ENCODE measurements around the gene UBLCP1. TPM values are rescaled to one million over a fixed set of nuclear protein-coding genes. Genes with fewer than 3 reads are reported as not detected.
A peak's percentile ranks its signal among the peaks of the same experiment; 100 is the strongest.

Gene UBLCP1
- total RNA-seq, 1 experiment from 2014 or later = 8.9 TPM

DNA sequence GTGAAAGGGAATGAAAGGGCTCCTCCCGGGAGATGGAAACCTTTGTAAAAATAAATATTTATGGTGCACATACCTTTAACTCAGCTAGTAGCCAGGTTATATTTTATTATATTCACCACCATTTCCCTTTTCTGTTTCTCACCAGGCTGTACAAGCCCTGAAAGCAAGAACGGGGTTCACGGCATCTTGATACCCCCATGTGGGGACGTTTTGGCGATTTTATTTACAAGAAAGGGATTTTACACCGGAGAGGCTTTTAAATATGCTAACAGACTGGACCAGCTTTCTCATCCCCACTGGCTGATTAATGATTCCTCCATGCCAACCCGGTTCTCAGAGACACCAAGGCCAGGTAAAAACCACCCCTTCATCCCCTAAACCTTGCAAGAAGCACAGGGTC, 48.0 kb downstream of the UBLCP1 start:
- Histone ChIP-seq H3K27me3 (ENCODE audit: low read length) (no peaks in the 10 kb centered on the region), H3K27ac (ENCODE audit: low read length) (no peak overlapping the region), H3F3A (ENCODE audit: low read length, unreplicated experiment) (no peaks in the 10 kb centered on the region), H2AFZ (ENCODE audit: low read length) (peak overlapping the region; percentile 77), H3K4me1 (ENCODE audit: insufficient read depth, low read length) (no peaks in the 10 kb centered on the region), H3K4me3 (ENCODE audit: low read length) (peak overlapping the region; percentile 60), H3K9ac (ENCODE audit: low read length) (no peak overlapping the region), H3K9me3 (ENCODE audit: low read length) (no peaks in the 10 kb centered on the region), H3K9me2 (replicated peaks; ENCODE audit: low read length) (no peaks in the 10 kb centered on the region), H3K4me2 (ENCODE audit: low read length) (peak overlapping the region; percentile 80), H3K36me3 (ENCODE audit: low read depth, low read length) (no peaks in the 10 kb centered on the region), H3K79me2 (ENCODE audit: low read length) (no peaks in the 10 kb centered on the region), H4K20me1 (ENCODE audit: low read length) (no peaks in the 10 kb centered on the region)
- no peak for DNase-seq
- ChIA-PET CTCF (interaction anchor here (0.7 kb wide), 1 partner anchor 498 kb away, joined by 4 read pairs; no protein-coding TSS in a partner anchor), POLR2A (ENCODE audit: unreplicated experiment) (interaction anchor here (0.6 kb wide), 1 partner anchor 648 kb away, joined by 4 read pairs; no protein-coding TSS in a partner anchor)
- ATAC-seq = no peak
- intact Hi-C loops (cut with micrococcal nuclease) = no loop called here
- no peak for TF ChIP-seq EZH2 (IDR thresholded peaks at IDR 0.05; ENCODE audit: low read length, unreplicated experiment)
- TF ChIP-seq EZH2phosphoT487 (IDR thresholded peaks at IDR 0.05; ENCODE audit: borderline replicate concordance, low read length) = no peak
- TF ChIP-seq, protein P1, sequence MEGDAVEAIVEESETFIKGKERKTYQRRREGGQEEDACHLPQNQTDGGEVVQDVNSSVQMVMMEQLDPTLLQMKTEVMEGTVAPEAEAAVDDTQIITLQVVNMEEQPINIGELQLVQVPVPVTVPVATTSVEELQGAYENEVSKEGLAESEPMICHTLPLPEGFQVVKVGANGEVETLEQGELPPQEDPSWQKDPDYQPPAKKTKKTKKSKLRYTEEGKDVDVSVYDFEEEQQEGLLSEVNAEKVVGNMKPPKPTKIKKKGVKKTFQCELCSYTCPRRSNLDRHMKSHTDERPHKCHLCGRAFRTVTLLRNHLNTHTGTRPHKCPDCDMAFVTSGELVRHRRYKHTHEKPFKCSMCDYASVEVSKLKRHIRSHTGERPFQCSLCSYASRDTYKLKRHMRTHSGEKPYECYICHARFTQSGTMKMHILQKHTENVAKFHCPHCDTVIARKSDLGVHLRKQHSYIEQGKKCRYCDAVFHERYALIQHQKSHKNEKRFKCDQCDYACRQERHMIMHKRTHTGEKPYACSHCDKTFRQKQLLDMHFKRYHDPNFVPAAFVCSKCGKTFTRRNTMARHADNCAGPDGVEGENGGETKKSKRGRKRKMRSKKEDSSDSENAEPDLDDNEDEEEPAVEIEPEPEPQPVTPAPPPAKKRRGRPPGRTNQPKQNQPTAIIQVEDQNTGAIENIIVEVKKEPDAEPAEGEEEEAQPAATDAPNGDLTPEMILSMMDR (conservative IDR thresholded peaks at IDR 0.05; ENCODE audit: low read depth, low read length) = no peak
- BruUV-seq (replicated peaks) = no TSS peak

DNA sequence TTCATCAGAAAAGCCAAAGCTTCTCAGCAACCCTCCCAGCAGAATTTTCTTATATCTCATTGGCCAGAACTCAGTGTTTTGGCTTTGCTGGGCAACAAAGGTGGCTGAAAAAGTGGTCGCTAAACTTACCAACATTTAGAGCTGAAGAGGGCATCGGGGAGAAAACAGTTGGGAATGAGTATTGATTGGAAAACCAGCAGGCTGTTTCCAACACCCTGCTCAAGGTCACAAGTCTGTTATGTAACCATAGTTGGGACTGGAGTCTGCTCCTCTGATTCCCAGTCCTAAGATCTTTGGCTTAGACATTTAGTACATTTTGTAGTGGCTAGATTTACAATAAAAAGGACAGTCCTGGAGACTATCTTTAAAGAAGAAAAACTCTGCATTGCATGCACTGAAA, 50.1 kb downstream of the UBLCP1 start:
- no peaks in the 10 kb centered on the region for H3K9me3 ChIP-seq (ENCODE audit: low read length)
- H4K20me1 ChIP-seq (ENCODE audit: low read length) = no peaks in the 10 kb centered on the region
- no peak for DNase-seq
- H3K27me3 ChIP-seq (ENCODE audit: low read length) = no peaks in the 10 kb centered on the region
- no peaks in the 10 kb centered on the region for H3K9me2 ChIP-seq (replicated peaks; ENCODE audit: low read length)
- BruUV-seq (replicated peaks) = no TSS peak
- TF ChIP-seq EZH2phosphoT487 (IDR thresholded peaks at IDR 0.05; ENCODE audit: borderline replicate concordance, low read length) (no peak), EZH2 (IDR thresholded peaks at IDR 0.05; ENCODE audit: low read length, unreplicated experiment) (no peak)
- TF ChIP-seq, protein P1 (conservative IDR thresholded peaks at IDR 0.05; ENCODE audit: low read depth, low read length) = no peak
- no peak overlapping the region for H2AFZ ChIP-seq (ENCODE audit: low read length)
- H3K4me3 ChIP-seq (ENCODE audit: low read length) = no peak overlapping the region
- intact Hi-C loops (cut with micrococcal nuclease) = no loop called here
- no peak overlapping the region for H3K27ac ChIP-seq (ENCODE audit: low read length)
- H3K4me1 ChIP-seq (ENCODE audit: insufficient read depth, low read length) = peaks cover 10% of the 10 kb centered on the region
- H3K36me3 ChIP-seq (ENCODE audit: low read depth, low read length) = no peaks in the 10 kb centered on the region
- no peaks in the 10 kb centered on the region for H3K79me2 ChIP-seq (ENCODE audit: low read length)
- CTCF ChIA-PET = no interaction called here
- H3F3A ChIP-seq (ENCODE audit: low read length, unreplicated experiment) = no peaks in the 10 kb centered on the region
- POLR2A ChIA-PET (ENCODE audit: unreplicated experiment) = no interaction called here
- no peak for ATAC-seq
- no peak overlapping the region for H3K9ac ChIP-seq (ENCODE audit: low read length)
- H3K4me2 ChIP-seq (ENCODE audit: low read length) = no peak overlapping the region

DNA sequence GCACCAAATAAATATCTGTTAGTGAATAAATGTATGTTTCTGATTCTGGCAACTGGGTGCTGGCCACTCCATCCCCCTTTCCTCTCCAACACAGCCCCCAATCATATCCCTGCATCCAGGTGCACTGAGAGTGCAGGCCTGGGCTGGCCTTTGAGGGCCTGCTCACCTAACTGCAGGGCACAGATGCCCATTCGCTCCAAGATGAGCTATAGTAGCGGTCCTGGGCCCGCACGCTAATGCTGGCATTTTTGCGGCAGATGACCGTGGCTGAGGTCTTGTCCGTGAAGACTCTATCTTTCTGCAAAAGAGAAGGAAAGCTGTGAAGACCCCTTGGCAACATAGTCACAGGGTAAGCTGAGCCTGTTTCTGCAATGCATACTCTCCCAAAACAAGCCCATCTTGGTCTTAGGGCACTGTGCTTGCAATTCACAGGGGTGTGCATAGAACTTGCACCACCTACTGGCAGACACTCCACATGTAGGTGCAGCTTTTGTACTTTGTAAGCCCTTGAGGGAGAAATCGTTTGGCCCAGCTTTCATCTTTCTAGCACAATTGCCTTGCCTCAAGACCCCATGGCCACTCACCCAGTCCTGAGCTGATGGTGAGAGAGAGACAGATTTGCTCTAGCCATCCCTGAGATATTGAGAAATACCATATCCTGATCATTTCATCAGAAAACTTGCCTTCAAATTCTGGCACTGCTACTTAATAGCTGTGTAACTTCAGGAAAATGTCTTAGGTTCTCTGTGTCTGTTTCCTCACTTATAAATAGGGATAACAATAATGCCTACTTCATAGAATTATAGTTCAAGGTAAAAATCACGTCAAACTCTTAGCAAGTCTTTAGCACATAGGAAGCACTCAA, 53.7 kb downstream of the UBLCP1 start:
- Histone ChIP-seq H3K27ac (ENCODE audit: low read length) (no peak overlapping the region), H3K27me3 (ENCODE audit: low read length) (no peaks in the 10 kb centered on the region), H3K4me3 (ENCODE audit: low read length) (no peak overlapping the region), H3K9ac (ENCODE audit: low read length) (no peak overlapping the region), H3K9me2 (replicated peaks; ENCODE audit: low read length) (no peaks in the 10 kb centered on the region), H3F3A (ENCODE audit: low read length, unreplicated experiment) (no peaks in the 10 kb centered on the region), H3K4me2 (ENCODE audit: low read length) (peak overlapping the region; percentile 40; the same call in 1 of the 2 replicates), H3K9me3 (ENCODE audit: low read length) (no peaks in the 10 kb centered on the region), H3K36me3 (ENCODE audit: low read depth, low read length) (no peaks in the 10 kb centered on the region), H4K20me1 (ENCODE audit: low read length) (no peaks in the 10 kb centered on the region), H2AFZ (ENCODE audit: low read length) (no peak overlapping the region), H3K79me2 (ENCODE audit: low read length) (no peaks in the 10 kb centered on the region), H3K4me1 (ENCODE audit: insufficient read depth, low read length) (peaks cover 10% of the 10 kb centered on the region)
- ChIA-PET CTCF (interaction anchor here (0.6 to 2.6 kb wide), 4 partner anchors 8 to 160 kb away, joined by 3 to 17 read pairs (median 8); no protein-coding TSS in a partner anchor), POLR2A (ENCODE audit: unreplicated experiment) (no interaction called here)
- DNase-seq (peak; percentile 55), ATAC-seq (peak; percentile 93)
- TF ChIP-seq, protein P1 (conservative IDR thresholded peaks at IDR 0.05; ENCODE audit: low read depth, low read length) = peak; percentile 82
- TF ChIP-seq EZH2phosphoT487 (IDR thresholded peaks at IDR 0.05; ENCODE audit: borderline replicate concordance, low read length) = no peak
- no TSS peak for BruUV-seq (replicated peaks)
- intact Hi-C loops (cut with micrococcal nuclease) = loop anchor here (1.0 kb wide), 2 partner anchors 30 to 159 kb away; no protein-coding TSS in a partner anchor
